GM21717 (cell line): ENCODE results near the gene SLC35F5.
"Not testable (repeated sequence)": the region's sequence is repeated elsewhere in the genome, so short reads cannot be mapped to it uniquely, and the experiment has no call there.

Source experiments
- ATAC-seq: cut with Tn5 transposase; IDR thresholded peaks from one replicate; pipeline ENCODE4 v1.9.1; 2021; ENCODE audit warnings: mild to moderate bottlenecking, moderate library complexity; ENCODE audit not compliant: unreplicated experiment

The SLC35F5 gene

DNA sequence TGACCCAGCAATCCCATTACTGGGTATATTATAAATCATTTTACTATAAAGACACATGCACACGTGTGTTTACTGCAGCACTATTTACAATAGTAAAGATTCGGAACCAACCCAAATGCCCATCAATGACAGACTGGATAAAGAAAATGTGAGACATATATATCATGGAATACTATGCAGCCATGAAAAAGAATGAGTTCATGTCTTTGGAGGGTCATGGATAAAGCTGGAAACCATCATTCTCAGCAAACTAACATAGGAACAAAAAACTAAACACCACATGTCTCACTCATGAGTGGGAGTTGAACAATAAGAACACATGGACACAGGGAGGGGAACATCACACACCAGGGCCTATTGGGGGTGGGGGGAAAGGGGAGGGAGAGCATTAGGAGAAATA is 58.2 kb downstream of the SLC35F5 start:
- not testable (repeated sequence) for ATAC-seq

- ATAC-seq, result no peak
These were observed 58.9 kb downstream of the SLC35F5 start for GRCh38 chr2:113697516-113697915.

GRCh38 chr2:113694438-113694837 is 62.0 kb downstream of the SLC35F5 start:
- no peak for ATAC-seq

DNA sequence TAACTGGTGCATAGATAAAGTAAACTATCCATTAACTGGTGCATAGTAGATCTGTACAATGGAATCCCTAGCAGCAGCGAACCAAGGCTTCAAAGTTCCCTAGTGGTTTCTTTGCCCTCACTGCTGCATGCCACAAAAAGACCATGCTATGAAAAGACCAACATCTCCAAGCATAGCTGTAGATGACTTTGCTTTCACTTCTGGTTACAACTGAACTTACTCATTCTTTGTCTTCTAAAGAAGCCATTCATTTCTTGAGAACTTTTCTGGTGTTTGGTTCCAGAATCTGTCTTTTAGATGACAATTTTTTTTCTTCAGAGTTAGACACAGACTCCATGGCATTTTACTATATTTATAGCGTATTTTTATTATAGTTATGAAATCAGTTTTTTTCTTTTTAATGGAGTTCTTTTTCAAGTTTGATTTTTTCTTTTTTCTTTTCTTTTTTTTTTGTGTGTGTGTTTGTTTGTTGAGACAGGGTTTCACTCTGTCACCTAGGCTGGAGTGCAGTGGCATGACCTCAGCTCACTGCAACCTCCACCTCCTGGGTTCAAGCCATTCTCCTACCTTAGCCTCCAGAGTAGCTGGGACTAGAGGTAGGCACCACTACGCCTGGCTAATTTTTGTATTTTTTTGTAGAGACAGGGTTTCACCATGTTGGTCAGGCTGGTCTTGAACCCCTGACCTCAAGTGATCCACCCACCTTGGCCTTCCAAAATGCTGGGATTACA is 63.6 kb downstream of the SLC35F5 start:
- ATAC-seq, result peak; percentile 85

- ATAC-seq, result not testable (repeated sequence)
These were observed 65.6 kb downstream of the SLC35F5 start for GRCh38 chr2:113690871-113691270.

- ATAC-seq, result no peak
These were observed 69.9 kb downstream of the SLC35F5 start for GRCh38 chr2:113686537-113686936.

DNA sequence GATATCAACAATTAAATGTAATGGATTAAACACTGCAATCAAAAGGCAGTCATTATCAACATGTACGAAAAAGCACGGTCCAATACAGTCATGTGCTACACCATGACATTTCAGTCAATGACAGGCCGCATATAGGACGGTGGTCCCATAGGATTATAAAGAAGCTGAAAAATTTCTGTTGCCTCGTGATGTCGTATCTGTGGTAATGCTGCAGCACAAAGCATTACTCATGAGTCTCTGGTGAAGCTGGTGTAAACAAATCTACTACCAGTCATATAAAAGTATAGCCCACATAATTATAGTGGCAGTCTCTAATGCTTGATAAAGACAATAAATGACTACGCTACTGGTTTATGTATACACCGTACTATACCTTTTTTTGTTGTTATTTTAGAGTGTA is 71.0 kb downstream of the SLC35F5 start:
- ATAC-seq, result no peak

DNA sequence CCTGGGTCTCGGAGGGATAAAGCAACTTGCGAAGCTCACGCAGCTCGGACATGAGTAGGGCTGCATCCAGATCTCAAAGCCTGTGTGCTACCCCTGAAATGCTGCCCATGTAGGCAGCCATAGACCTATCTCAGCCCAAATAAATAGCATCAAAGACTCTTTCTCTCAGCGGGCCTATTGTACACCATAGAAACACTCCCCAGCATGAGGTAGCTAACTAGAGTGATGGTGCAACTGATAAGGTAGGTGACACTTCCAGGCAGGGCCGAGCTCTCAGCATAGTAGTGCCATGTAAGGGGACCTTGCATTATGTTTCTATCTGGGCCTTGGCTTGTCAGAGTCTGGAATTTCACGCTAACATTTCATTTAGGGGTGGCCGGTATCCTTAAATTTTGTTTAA is 77.0 kb downstream of the SLC35F5 start:
- no peak for ATAC-seq

GRCh38 chr2:113677330-113677729 is 79.1 kb downstream of the SLC35F5 start:
- ATAC-seq, result no peak

DNA sequence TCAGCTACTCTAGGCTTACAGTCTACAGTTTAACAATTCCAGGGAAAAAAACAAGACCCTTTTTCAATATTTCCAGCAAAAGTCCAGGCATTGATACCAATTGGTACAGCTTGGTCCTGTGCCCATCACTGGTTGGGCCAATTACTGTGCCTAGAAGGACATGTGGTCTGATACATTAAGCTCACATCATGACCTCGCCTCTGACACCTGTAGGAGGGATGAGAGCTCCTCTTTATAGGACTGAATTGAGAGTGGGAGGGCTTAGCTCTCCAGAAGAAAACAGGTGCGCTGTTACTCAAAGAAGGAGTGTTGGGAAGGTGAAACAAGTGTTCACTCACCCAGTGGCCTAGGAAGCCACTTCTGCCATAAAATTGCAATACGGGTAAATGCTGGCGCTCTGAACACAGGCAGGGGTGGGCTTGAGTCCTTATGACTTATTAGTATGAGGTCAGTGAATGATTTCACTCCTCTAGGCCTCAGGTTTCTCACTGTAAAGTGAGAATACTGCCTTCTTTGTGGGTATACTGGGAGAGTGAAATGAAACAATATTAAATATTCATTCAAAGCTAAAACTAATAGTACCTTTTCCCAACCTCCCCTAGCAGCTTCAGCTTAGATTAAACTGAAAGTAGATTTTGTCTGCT is 79.7 kb downstream of the SLC35F5 start:
- ATAC-seq, result no peak

DNA sequence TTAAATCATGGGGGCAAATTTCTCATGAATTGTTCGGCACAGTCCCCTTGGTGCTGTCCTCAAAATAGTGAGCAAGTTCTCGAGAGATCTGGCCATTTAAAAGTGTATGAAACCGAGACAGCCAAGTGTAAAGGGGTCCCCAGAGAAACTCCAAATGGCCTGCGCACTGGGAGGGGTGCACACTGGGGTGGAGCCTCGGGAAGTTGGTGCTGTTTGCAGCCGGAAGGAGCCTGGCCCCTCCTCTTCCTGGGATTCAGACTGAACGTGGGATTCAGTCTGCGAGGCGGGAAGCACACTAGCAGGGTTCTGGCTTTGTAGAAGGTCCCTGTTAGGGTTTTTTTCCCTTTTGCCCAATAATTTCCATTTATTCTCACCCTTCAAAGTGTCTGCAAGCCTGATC is 80.6 kb downstream of the SLC35F5 start:
- no peak for ATAC-seq

DNA sequence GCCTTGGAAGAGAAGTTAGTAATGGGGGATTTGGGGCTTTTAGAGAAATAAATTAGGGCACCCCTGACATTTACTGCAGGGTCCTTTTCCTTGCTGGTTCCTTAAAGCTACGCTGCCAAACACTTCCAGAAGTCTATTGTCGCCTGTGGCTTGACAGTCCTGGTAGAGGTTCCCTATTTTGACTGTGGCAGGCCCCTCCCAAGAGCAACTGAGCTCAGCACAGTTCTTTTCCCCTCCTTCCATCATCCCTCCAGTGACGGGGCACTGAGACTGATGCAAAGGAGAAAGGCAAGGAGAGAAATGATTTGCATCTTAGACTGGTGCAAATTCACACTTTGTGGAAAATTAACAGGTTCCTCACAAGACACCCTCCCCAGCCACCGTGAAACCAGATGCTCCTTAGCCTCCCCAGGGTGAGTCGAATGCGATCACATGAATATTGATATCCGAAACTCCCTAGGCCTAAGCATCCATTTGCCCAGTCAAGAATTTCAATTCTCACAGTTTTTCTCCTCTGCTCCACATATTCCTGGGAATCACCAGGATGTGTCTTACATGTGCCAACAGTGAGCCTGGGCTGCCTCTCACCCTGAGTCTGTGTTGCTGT is 84.0 kb downstream of the SLC35F5 start:
- no peak for ATAC-seq

DNA sequence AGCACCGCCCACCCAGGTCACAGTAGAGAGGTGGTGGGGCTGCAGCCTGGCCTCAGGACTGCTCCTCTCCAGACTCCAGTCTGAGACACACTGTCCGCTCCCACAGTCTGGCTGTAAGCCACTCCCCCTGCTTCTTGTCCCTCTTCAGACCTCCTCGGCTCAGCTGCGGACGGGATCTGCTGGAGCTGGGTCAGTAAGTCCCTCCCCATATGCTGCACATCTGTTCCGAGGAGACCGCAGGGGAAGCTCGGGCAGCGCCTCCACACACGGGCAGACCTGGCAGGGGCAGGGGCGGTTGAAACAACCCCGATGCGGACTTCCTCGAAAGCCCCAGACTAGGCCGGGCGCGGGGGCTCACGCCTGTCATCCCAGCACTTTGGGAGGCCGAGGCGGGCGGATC is 87.4 kb downstream of the SLC35F5 start:
- ATAC-seq, result not testable (repeated sequence)

GRCh38 chr2:113664761-113665533 is 91.5 kb downstream of the SLC35F5 start:
- ATAC-seq, result not testable (repeated sequence)

DNA sequence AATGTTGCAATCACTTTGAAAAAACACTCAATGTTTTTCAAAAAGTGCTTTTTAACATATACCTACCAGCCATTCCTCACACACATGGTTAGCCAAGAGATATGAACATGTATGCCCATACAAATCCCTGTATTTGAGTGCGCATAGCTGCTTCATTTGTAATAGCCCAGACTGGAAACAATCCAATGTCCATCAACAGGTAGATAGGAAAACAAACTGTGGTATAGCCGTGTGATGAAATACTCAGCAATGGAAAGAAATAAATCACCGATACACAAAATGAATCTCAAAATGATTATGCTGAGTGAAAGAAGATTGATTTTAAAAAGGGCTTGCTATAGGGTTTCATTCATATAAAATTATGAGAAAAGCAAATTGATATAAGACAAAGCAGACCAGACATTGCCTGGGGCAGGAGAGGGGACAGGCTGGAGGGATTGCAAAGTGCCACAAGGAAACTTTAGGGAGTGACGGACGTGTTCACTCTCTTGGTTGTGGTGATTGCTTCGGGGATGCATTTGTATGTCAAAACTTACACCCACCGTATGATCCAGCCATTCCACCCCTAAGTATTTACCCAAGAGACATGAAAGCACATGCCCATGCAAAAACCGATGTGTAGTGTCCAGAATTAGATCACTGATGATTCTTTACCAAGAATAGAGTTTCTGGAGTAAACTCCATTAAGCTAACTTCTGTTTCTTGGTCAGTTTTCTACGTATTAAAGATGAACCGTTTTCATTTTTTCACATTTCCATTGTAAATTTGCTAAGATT is 93.0 kb downstream of the SLC35F5 start:
- not testable (repeated sequence) for ATAC-seq
